GM23338 (cell line): ENCODE data around the gene POTEG. TPM values are rescaled to one million over a fixed set of nuclear protein-coding genes. Genes with fewer than 3 reads are reported as not detected.
"Not testable (repeated sequence)": the region's sequence is repeated elsewhere in the genome, so short reads cannot be mapped to it uniquely, and the experiment has no call there.

Experiments
- ATAC-seq: fragments of 200-7000 bp; cut with Tn5 transposase; 3 replicates; pipeline ENCODE4 v1.9.1; 2020
- DNase-seq: peaks from one replicate; pipeline ENCODE4 v3.0.0-alpha.2; 2015; ENCODE audit warnings: low spot score
- H2AFZ ChIP-seq: fragments of 200-600 bp; sonication (generic); 2 replicates; pipeline ENCODE4 v1.8.0; 2016; ENCODE audit warnings: antibody characterized with exemption, mild to moderate bottlenecking, moderate library complexity
- H3F3A ChIP-seq: fragments of 200-600 bp; sonication (generic); replicated peaks from 2 replicates; pipeline ENCODE4 v1.8.0; 2017; ENCODE audit warnings: antibody characterized with exemption, mixed run types, low read depth
- H3K27ac ChIP-seq: fragments of 200-600 bp; sonication (generic); 2 replicates; pipeline ENCODE4 v1.6.1; 2016; ENCODE audit warnings: low read depth
- H3K27me3 ChIP-seq: fragments of 200-600 bp; sonication (generic); 2 replicates; pipeline ENCODE4 v1.8.0; 2016; ENCODE audit warnings: mild to moderate bottlenecking, mixed run types, moderate library complexity; ENCODE audit not compliant: insufficient read depth
- H3K36me3 ChIP-seq: fragments of 200-600 bp; sonication (generic); 2 replicates; pipeline ENCODE4 v1.8.0; 2016; ENCODE audit warnings: mild to moderate bottlenecking; ENCODE audit not compliant: insufficient read depth
- H3K4me1 ChIP-seq: fragments of 200-600 bp; sonication (generic); 2 replicates; pipeline ENCODE4 v1.8.0; 2016; ENCODE audit warnings: mild to moderate bottlenecking, moderate library complexity; ENCODE audit not compliant: insufficient read depth
- H3K4me2 ChIP-seq: fragments of 200-600 bp; sonication (generic); 2 replicates; pipeline ENCODE4 v1.7.1; 2017; ENCODE audit warnings: mixed run types
- H3K4me3 ChIP-seq: fragments of 200-600 bp; sonication (generic); 2 replicates; pipeline ENCODE4 v1.6.1; 2016; ENCODE audit warnings: mixed run types
- H3K79me2 ChIP-seq: fragments of 200-600 bp; sonication (generic); replicated peaks from 2 replicates; pipeline ENCODE4 v1.8.0; 2017; ENCODE audit warnings: mild to moderate bottlenecking; ENCODE audit not compliant: insufficient read depth
- H3K9me2 ChIP-seq: fragments of 200-600 bp; sonication (generic); 2 replicates; pipeline ENCODE4 v1.8.0; 2017; ENCODE audit not compliant: insufficient read depth
- H4K20me1 ChIP-seq: fragments of 200-600 bp; sonication (generic); replicated peaks from 2 replicates; pipeline ENCODE4 v1.8.0; 2017; ENCODE audit warnings: mild to moderate bottlenecking; ENCODE audit not compliant: insufficient read depth
- H3K27ac Mint-ChIP-seq: 2 replicates; pipeline ENCODE4 v1.8.0; 2020; ENCODE audit warnings: inconsistent platforms, mild to moderate bottlenecking, moderate library complexity, mixed read lengths
- H3K27me3 Mint-ChIP-seq: 3 replicates; pipeline ENCODE4 v1.8.0; 2022; ENCODE audit warnings: low read depth, mild to moderate bottlenecking, moderate library complexity, mixed read lengths, inconsistent platforms; ENCODE audit not compliant: insufficient read depth, poor library complexity
- H3K36me3 Mint-ChIP-seq: 3 replicates; pipeline ENCODE4 v1.8.0; 2021; ENCODE audit warnings: low read depth, mild to moderate bottlenecking, inconsistent platforms, moderate library complexity, mixed read lengths
- H3K4me1 Mint-ChIP-seq: 3 replicates; pipeline ENCODE4 v1.8.0; 2020; ENCODE audit warnings: mild to moderate bottlenecking, inconsistent platforms, mixed read lengths
- H3K4me3 Mint-ChIP-seq: 3 replicates; pipeline ENCODE4 v1.8.0; 2021; ENCODE audit warnings: moderate library complexity, mild to moderate bottlenecking, inconsistent platforms, mixed read lengths
- H3K9me3 Mint-ChIP-seq: 3 replicates; pipeline ENCODE4 v1.8.0; 2020; ENCODE audit warnings: moderate library complexity, mild to moderate bottlenecking, inconsistent platforms, mixed read lengths
- long read RNA-seq: library from polyadenylated mRNA; unstranded; transcript quantifications from one replicate; pipeline ENCODE4 v2.0.0, GENCODE V29; 2020; ENCODE audit not compliant: unreplicated experiment
- polyA plus RNA-seq: library from polyadenylated mRNA; unstranded; fragments of >200 nt; fragmentation: Nextera tagmentation; extraction: Ambion mirVana; gene quantifications from 2 replicates; pipeline ENCODE4 v1.2.1, GENCODE V29; 2016
- total RNA-seq: library from RNA; depleted of rRNA; stranded (reverse); fragments of >200 nt; shearing (Covaris generic); gene quantifications from 2 replicates; pipeline ENCODE4 v1.2.3, GENCODE V29; 2014; rRNA removed

POTEG gene
- not detected in 2 replicates for total RNA-seq
- not detected in 2 replicates for polyA plus RNA-seq
- long read RNA-seq, result 0 reads

DNA sequence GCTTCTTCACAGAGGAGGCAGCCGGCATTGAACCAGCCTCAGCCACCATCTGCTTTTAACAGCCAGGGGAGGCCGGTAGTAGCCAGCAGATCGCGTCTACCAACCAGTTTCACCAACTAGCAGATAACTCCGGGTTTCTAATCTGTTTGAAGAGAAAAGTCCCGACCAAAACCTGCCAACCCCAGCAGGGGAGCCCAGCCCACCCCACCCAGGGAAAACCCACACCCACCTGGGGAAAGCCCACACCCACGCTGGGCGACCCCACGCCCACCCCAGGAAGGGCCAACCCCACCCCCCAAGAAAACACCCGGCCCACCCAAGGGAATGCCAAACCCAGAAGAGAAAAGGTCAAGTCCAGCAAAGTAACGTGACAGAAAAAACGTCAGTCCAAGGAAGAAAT is at the start of gene POTEG:
Gene POTEG (minus strand): TSS at position 101 of the 400 bp plus-strand sequence. CDS start 52 bp downstream, at position 49.
- H3K4me1 Mint-ChIP-seq, H2AFZ ChIP-seq, H3K4me3 Mint-ChIP-seq, H3K9me3 Mint-ChIP-seq, H4K20me1 ChIP-seq, H3K4me1 ChIP-seq, H3K36me3 ChIP-seq, H3K9me2 ChIP-seq, H3K4me3 ChIP-seq, H3K27me3 ChIP-seq, H3F3A ChIP-seq, H3K4me2 ChIP-seq, H3K27ac Mint-ChIP-seq, ATAC-seq, H3K27me3 Mint-ChIP-seq, DNase-seq, H3K36me3 Mint-ChIP-seq, H3K27ac ChIP-seq, H3K79me2 ChIP-seq: not testable (repeated sequence)

DNA sequence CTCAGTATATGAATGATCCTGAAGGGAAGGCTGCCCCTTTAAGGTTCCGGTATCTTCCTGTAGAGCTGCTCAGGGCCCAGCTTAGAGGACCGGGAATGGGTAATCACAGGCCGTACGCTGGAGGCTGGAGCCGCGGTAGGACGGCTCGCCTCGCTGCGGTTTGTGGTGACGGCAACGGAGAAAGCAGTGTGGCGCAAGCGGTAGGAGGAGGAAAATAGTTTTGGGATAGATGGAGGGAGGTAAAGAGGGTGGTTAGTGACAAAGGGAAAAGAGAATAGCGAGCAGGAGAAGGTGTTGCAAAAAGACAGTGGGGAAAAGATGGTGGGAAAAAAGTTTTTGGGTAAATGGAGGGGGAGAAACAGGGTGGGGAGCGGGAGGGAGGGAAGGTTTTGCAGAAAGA is 48.0 kb upstream of the POTEG start:
- not testable (repeated sequence) for H3K27me3 ChIP-seq, H3K27me3 Mint-ChIP-seq, H3K9me3 Mint-ChIP-seq, H4K20me1 ChIP-seq, H3K4me3 ChIP-seq, H3K36me3 ChIP-seq, H3K36me3 Mint-ChIP-seq, H3K9me2 ChIP-seq, H2AFZ ChIP-seq, H3K79me2 ChIP-seq, H3K4me3 Mint-ChIP-seq, H3F3A ChIP-seq, H3K4me1 ChIP-seq, H3K27ac ChIP-seq, DNase-seq, ATAC-seq, H3K4me1 Mint-ChIP-seq, H3K27ac Mint-ChIP-seq, H3K4me2 ChIP-seq

DNA sequence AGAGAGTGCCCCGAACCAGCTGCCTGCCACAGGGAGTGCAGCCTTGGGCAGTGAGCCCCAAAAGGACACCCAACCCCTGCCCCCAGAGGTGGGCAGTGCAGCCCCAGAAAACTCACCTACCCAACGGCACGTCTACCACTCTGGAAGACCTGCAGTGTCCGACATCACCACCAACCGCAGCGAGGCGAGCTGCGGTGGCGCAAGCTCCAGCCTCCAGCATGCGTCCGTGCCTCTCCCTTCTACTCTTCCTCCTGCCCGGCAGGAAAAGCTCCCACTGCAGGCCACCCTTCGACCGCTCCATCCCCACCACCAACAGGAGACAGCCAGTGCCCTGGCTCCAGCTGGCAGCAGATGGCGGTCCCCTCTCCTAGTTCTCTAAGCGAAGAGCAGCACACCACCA is 47.3 kb upstream of the POTEG start:
- not testable (repeated sequence) for H3K4me2 ChIP-seq, H3K27ac Mint-ChIP-seq, H3K27ac ChIP-seq, H3K9me2 ChIP-seq, ATAC-seq, H4K20me1 ChIP-seq, H3K4me3 Mint-ChIP-seq, H3F3A ChIP-seq, H3K4me3 ChIP-seq, H3K9me3 Mint-ChIP-seq, H3K36me3 Mint-ChIP-seq, H2AFZ ChIP-seq, H3K36me3 ChIP-seq, H3K27me3 Mint-ChIP-seq, H3K79me2 ChIP-seq, DNase-seq, H3K4me1 ChIP-seq, H3K27me3 ChIP-seq, H3K4me1 Mint-ChIP-seq

DNA sequence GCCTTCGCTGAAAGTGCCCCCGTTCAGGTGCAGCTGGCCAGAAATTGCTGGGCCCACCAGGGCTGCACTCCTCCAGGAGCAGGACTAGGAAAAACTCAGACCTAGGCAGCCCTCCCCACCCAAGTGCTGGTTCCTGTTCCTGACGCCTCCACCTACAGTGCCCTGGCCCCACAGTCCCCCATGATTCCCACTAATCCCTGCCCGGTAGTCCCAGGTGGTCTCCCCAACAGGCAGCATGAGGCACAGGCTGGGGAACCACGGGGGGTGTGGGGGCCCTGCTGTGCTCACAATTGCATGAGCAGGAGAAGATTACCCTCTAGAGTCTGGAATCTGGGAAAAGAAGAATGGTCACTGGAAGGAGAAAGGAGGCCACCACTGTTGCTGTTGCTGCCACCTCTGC is 46.4 kb upstream of the POTEG start:
- not testable (repeated sequence) for H3K36me3 ChIP-seq, H3K4me3 ChIP-seq, DNase-seq, H3K4me1 ChIP-seq, H3K27me3 ChIP-seq, H3K4me2 ChIP-seq, H3K4me1 Mint-ChIP-seq, H3F3A ChIP-seq, H3K27ac Mint-ChIP-seq, H3K36me3 Mint-ChIP-seq, H3K9me2 ChIP-seq, ATAC-seq, H3K4me3 Mint-ChIP-seq, H4K20me1 ChIP-seq, H3K27ac ChIP-seq, H3K27me3 Mint-ChIP-seq, H2AFZ ChIP-seq, H3K9me3 Mint-ChIP-seq, H3K79me2 ChIP-seq

- H3K27me3 ChIP-seq, H3F3A ChIP-seq, ATAC-seq, H3K79me2 ChIP-seq, H3K4me3 ChIP-seq, H2AFZ ChIP-seq, H4K20me1 ChIP-seq, H3K9me2 ChIP-seq, H3K27ac Mint-ChIP-seq, DNase-seq, H3K4me3 Mint-ChIP-seq, H3K36me3 Mint-ChIP-seq, H3K27me3 Mint-ChIP-seq, H3K4me2 ChIP-seq, H3K27ac ChIP-seq, H3K9me3 Mint-ChIP-seq, H3K4me1 Mint-ChIP-seq, H3K36me3 ChIP-seq, H3K4me1 ChIP-seq: not testable (repeated sequence)
Observed at GRCh38 chr14:19445761-19446160, 11.6 kb upstream of the POTEG start.

GRCh38 chr14:19439826-19440225 is 5.7 kb upstream of the POTEG start:
- not testable (repeated sequence) for H3F3A ChIP-seq, ATAC-seq, H3K9me2 ChIP-seq, H3K36me3 Mint-ChIP-seq, H3K4me1 ChIP-seq, H3K27me3 Mint-ChIP-seq, DNase-seq, H3K4me3 ChIP-seq, H3K27ac Mint-ChIP-seq, H3K4me1 Mint-ChIP-seq, H4K20me1 ChIP-seq, H3K79me2 ChIP-seq, H3K9me3 Mint-ChIP-seq, H2AFZ ChIP-seq, H3K4me3 Mint-ChIP-seq, H3K36me3 ChIP-seq, H3K27me3 ChIP-seq, H3K4me2 ChIP-seq, H3K27ac ChIP-seq

DNA sequence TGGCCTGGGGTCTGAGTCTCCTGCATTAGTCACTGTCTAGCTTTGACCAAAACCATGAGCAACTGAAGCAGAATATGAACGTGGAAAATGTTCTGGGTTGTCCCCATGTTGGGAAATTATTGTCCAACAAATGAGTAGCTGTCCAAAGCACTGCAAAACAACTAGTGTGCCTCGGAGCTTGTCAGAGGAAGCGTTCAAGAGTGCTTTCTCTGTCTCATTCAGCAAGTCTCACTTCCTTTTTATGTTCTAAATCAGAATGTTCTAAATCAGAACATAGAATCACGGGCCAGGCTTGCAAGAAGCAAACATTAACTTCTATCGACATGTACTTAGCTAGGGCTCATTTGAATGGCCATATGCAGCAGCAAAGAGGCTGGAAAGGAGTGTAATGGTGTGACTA is 5.1 kb upstream of the POTEG start:
- not testable (repeated sequence) for H3K4me1 Mint-ChIP-seq, H3K9me3 Mint-ChIP-seq, H3K4me3 Mint-ChIP-seq

More for the DNA sequence above, 5.1 kb upstream of the POTEG start:
- not testable (repeated sequence) for H3K4me1 ChIP-seq, DNase-seq, H3K9me2 ChIP-seq, H3K4me3 ChIP-seq, H2AFZ ChIP-seq, H3K36me3 Mint-ChIP-seq, H3K27me3 ChIP-seq, ATAC-seq, H3K27ac ChIP-seq, H3F3A ChIP-seq, H4K20me1 ChIP-seq, H3K36me3 ChIP-seq, H3K79me2 ChIP-seq, H3K27me3 Mint-ChIP-seq, H3K4me2 ChIP-seq, H3K27ac Mint-ChIP-seq
